ACC112 (cell line): ENCODE measurements around the gene MMP26.
"Not testable (repeated sequence)": the region's sequence is repeated elsewhere in the genome, so short reads cannot be mapped to it uniquely, and the experiment has no call there.

Experiments used
- H2AFZ ChIP-seq: fragments of 200-600 bp; sonication (generic); one replicate; pipeline ENCODE4 v1.6.0; 2017; ENCODE audit warnings: antibody characterized with exemption, low read length; ENCODE audit not compliant: unreplicated experiment
- H3K27ac ChIP-seq: fragments of 200-600 bp; sonication (generic); 2 replicates; pipeline ENCODE4 v1.5.1; 2014; ENCODE audit warnings: low read depth, mild to moderate bottlenecking, antibody characterized with exemption, low read length, moderate library complexity
- H3K27me3 ChIP-seq: fragments of 200-600 bp; sonication (generic); 2 replicates; pipeline ENCODE4 v1.6.1; 2014; ENCODE audit warnings: mild to moderate bottlenecking, antibody characterized with exemption, low read length, moderate library complexity, mixed read lengths; ENCODE audit not compliant: insufficient read depth
- H3K36me3 ChIP-seq: fragments of 200-600 bp; sonication (generic); 2 replicates; pipeline ENCODE4 v1.6.1; 2016; ENCODE audit warnings: mild to moderate bottlenecking, antibody characterized with exemption, low read length, moderate library complexity, mixed read lengths; ENCODE audit not compliant: insufficient read depth
- H3K4me1 ChIP-seq: fragments of 200-600 bp; sonication (generic); one replicate; pipeline ENCODE4 v1.6.1; 2016; ENCODE audit warnings: low read length, mixed read lengths; ENCODE audit not compliant: insufficient read depth, unreplicated experiment, control insufficient read depth
- H3K4me3 ChIP-seq: fragments of 200-600 bp; sonication (generic); 2 replicates; pipeline ENCODE4 v1.5.1; 2014; ENCODE audit warnings: mild to moderate bottlenecking, low read depth, low read length
- H3K79me2 ChIP-seq: fragments of 200-600 bp; sonication (generic); one replicate; pipeline ENCODE4 v1.6.0; 2016; ENCODE audit warnings: low read length; ENCODE audit not compliant: control insufficient read depth, unreplicated experiment, insufficient read depth

MMP26 gene

DNA sequence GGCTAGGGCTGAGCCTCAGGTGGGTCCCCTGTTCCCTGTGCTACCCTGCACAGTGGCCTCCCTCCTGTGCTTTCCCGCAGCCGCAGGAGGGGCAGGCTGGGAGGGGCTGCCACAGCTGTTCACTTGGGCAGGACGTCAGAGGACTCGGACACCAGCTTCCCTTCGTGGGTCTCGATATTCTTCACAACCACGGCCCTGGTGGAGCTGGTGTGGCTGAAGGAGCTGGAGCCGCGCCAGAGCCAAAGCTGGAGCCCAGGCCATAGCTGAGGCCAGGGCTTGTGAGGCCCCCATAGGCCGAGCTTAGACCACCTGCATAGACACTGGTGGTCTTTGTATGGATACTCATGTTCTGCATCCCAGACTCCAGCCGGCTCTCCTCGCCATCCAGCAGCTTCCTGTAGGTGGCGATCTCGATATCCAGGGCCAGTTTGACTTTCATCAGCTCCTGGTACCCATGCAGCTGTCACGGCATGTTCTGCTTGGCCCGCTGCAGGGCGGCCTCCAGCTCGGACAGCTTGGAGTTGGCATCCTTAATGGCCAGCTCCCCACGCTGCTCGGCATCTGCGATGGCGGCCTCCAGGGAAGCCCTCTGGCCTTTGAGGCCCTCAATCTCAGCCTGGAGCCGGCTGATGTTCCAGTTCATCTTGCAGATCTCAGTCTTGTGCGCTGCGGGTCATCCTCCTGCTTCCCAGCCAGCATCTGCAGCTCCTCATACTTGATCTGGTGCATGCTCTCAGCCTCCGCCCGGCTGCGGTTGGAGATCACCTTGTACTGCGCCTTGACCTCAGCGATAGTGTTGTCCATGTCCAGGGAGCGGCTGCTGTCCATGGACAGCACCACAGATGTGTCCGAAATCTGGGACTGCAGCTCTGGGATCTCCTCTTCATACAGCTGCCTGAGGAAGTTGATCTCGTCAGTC, 18.3 kb downstream of the MMP26 start:
- H3K4me1 ChIP-seq, H3K4me3 ChIP-seq: not testable (repeated sequence)

DNA sequence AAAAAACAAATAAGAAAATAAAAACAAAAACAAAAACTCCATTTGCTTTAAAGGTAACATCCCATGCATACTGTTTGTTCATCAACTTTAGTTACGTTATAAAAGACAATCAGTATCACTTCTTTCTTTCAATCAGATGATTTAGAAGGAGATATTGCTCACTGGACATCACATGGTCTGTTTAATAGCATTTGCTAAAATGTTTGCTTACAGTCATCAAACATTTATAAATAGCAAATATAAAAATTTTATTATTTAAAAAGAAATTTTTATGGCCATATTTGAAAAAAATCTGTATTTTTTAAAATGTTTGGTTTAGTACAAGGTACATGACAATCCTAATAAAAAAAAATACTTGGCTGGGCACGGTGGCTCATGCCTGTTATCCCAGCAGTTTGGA, 22.6 kb downstream of the MMP26 start:
- no peaks in the 10 kb centered on the region for H3K36me3 ChIP-seq

More for the DNA sequence above, 18.3 kb downstream of the MMP26 start:
- not testable (repeated sequence) for H3K27me3 ChIP-seq, H2AFZ ChIP-seq, H3K79me2 ChIP-seq, H3K36me3 ChIP-seq, H3K27ac ChIP-seq

DNA sequence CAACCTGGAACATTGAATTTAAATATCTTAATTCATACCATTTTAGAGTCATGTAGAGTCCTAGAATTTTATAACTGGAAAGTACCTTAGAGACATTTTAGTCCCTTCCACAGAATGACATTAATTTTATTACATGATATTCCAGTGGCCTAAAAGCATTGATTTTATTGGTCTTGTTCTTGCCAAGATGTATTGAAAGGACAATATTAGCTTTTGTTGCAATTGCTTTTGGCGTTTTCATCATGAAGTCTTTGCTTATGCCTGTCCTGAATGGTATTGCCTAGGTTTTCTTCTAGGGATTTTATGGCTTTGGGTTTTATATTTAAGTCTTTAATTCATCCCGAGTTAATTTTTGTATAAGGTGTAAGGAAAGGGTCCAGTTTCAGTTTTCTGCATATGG, 36.2 kb downstream of the MMP26 start:
- Histone ChIP-seq H3K4me3 (no peak overlapping the region), H3K27me3 (no peaks in the 10 kb centered on the region), H2AFZ (no peak overlapping the region), H3K36me3 (no peaks in the 10 kb centered on the region), H3K27ac (no peak overlapping the region), H3K79me2 (no peaks in the 10 kb centered on the region), H3K4me1 (no peaks in the 10 kb centered on the region)

More for the DNA sequence above, 22.6 kb downstream of the MMP26 start:
- no peaks in the 10 kb centered on the region for H3K4me1 ChIP-seq
- no peak overlapping the region for H3K27ac ChIP-seq
- H3K79me2 ChIP-seq = no peaks in the 10 kb centered on the region
- no peak overlapping the region for H3K4me3 ChIP-seq
- no peak overlapping the region for H2AFZ ChIP-seq
- H3K27me3 ChIP-seq = no peaks in the 10 kb centered on the region

- no peak overlapping the region for H2AFZ ChIP-seq
- no peaks in the 10 kb centered on the region for H3K79me2 ChIP-seq
- H3K4me1 ChIP-seq = no peaks in the 10 kb centered on the region
- no peaks in the 10 kb centered on the region for H3K27me3 ChIP-seq
- no peaks in the 10 kb centered on the region for H3K36me3 ChIP-seq
- no peak overlapping the region for H3K27ac ChIP-seq
- H3K4me3 ChIP-seq = no peak overlapping the region
These were observed 43.9 kb downstream of the MMP26 start for GRCh38 chr11:4748438-4748837.

DNA sequence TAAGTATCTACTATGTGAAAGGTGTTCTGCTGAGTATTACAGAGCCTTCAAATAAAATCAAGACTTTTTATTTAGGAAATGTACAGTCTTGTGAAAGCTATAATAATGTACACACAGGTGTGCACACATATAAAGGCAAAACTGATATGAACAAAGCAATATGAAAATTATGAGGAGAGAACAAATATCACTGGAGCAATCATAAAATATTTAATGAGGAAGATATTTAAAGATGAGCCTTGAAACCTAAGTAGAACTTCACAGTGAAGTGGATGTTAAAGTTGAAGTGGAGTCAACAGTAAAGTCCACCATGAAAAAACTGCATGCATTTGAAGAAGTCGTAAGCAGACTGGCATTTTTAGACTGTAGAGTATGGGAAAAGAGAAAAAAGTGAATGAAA, 46.6 kb downstream of the MMP26 start:
- Histone ChIP-seq H3K79me2 (no peaks in the 10 kb centered on the region), H3K4me1 (no peaks in the 10 kb centered on the region), H3K4me3 (no peak overlapping the region), H2AFZ (no peak overlapping the region), H3K27me3 (no peaks in the 10 kb centered on the region), H3K27ac (no peak overlapping the region), H3K36me3 (no peaks in the 10 kb centered on the region)
